Cardiac muscle cell (in vitro differentiated cells and primary cell): ENCODE measurements around the gene CIDEC. TPM values are rescaled to one million over a fixed set of nuclear protein-coding genes. Genes with fewer than 3 reads are reported as not detected.
"Not testable (repeated sequence)": the region's sequence is repeated elsewhere in the genome, so short reads cannot be mapped to it uniquely, and the experiment has no call there.

ENCODE experiments used
- DNase-seq, 2 donors: peaks; one replicate each; pipeline versions ENCODE4 v3.0.0 to v3.0.0-alpha.2; 2010 to 2017; ENCODE audit warnings: low read depth in 1 of 2, low spot score in 1 of 2
- H3K27ac ChIP-seq: fragments of 200-600 bp; sonication (generic); 2 replicates; pipeline ENCODE4 v1.5.1; 2016
- H3K27me3 ChIP-seq: fragments of 200-600 bp; sonication (generic); 2 replicates; pipeline ENCODE4 v1.6.0; 2016; ENCODE audit warnings: control low read depth
- H3K36me3 ChIP-seq: fragments of 200-600 bp; sonication (generic); 2 replicates; pipeline ENCODE4 v1.5.1; 2016; ENCODE audit warnings: control low read depth
- H3K4me1 ChIP-seq: fragments of 200-600 bp; sonication (generic); 2 replicates; pipeline ENCODE4 v1.8.1; 2017; ENCODE audit warnings: low read depth, mild to moderate bottlenecking, mixed run types
- H3K4me3 ChIP-seq: fragments of 200-600 bp; sonication (generic); 2 replicates; pipeline ENCODE4 v1.5.1; 2016; ENCODE audit warnings: mild to moderate bottlenecking
- H3K9me3 ChIP-seq: fragments of 200-600 bp; sonication (generic); 2 replicates; pipeline ENCODE4 v1.5.1; 2017; ENCODE audit warnings: low read depth, mild to moderate bottlenecking, control low read depth
- polyA plus RNA-seq: library from polyadenylated mRNA; unstranded; fragments of >200 nt; fragmentation: Nextera tagmentation; extraction: Ambion mirVana; gene quantifications from 2 replicates; pipeline ENCODE4 v1.2.1, GENCODE V29; 2016
- total RNA-seq: library from RNA; depleted of rRNA; stranded (reverse); fragments of >200 nt; gene quantifications from 2 replicates; pipeline ENCODE4 v1.2.3, GENCODE V29; 2016
- TF ChIP-seq, protein P1 (sequence below): IDR thresholded peaks from 2 replicates; pipeline ENCODE4 v1.5.1; 2012; ENCODE audit warnings: low read depth, mild to moderate bottlenecking, low read length

Gene CIDEC
- total and polyA plus RNA-seq, 2 experiments from 2014 or later: 0.37 TPM; not detected in 1

GRCh38 chr3:9884555-9885165 lies 4.6 kb upstream of the CIDEC start:
- no peak overlapping the region for H3K4me3 ChIP-seq
- DNase-seq: peak in 1 of 2 donors; percentile 79
- no peak overlapping the region for H3K27ac ChIP-seq
- H3K9me3 ChIP-seq: no peaks in the 10 kb centered on the region
- H3K36me3 ChIP-seq: no peaks in the 10 kb centered on the region
- TF ChIP-seq, protein P1, sequence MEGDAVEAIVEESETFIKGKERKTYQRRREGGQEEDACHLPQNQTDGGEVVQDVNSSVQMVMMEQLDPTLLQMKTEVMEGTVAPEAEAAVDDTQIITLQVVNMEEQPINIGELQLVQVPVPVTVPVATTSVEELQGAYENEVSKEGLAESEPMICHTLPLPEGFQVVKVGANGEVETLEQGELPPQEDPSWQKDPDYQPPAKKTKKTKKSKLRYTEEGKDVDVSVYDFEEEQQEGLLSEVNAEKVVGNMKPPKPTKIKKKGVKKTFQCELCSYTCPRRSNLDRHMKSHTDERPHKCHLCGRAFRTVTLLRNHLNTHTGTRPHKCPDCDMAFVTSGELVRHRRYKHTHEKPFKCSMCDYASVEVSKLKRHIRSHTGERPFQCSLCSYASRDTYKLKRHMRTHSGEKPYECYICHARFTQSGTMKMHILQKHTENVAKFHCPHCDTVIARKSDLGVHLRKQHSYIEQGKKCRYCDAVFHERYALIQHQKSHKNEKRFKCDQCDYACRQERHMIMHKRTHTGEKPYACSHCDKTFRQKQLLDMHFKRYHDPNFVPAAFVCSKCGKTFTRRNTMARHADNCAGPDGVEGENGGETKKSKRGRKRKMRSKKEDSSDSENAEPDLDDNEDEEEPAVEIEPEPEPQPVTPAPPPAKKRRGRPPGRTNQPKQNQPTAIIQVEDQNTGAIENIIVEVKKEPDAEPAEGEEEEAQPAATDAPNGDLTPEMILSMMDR: no peak
- H3K27me3 ChIP-seq: no peaks in the 10 kb centered on the region
- no peaks in the 10 kb centered on the region for H3K4me1 ChIP-seq

- Histone ChIP-seq H3K36me3 (no peaks in the 10 kb centered on the region), H3K4me3 (no peak overlapping the region), H3K27me3 (no peaks in the 10 kb centered on the region), H3K4me1 (no peaks in the 10 kb centered on the region), H3K9me3 (no peaks in the 10 kb centered on the region), H3K27ac (no peak overlapping the region)
- peak in 1 of 2 donors; percentile 43 for DNase-seq
- TF ChIP-seq, protein P1: no peak
Measured at GRCh38 chr3:9883706-9884554, 3.9 kb upstream of the CIDEC start.

DNA sequence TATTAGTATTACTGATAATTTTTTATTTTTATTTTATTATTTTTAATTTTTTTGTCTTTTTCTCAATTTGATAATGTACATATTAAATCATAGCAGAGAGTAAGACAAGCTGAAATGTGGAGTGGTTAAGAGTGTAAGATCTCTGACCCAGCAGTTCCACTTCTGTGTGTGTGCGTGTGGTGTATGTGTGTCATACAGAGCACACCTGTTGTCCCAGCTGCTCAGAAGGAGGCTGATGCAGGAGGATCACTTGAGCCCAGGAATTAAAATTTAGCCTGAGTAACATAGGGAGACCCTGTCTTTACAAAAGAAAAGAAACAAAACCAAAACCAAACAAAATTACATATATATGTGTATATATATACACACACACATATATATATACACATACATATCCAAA lies 1.4 kb upstream of the CIDEC start:
- Histone ChIP-seq H3K9me3 (no peaks in the 10 kb centered on the region), H3K4me1 (no peaks in the 10 kb centered on the region), H3K36me3 (no peaks in the 10 kb centered on the region), H3K27ac (no peak overlapping the region), H3K27me3 (no peaks in the 10 kb centered on the region), H3K4me3 (no peak overlapping the region)
- TF ChIP-seq, protein P1: no peak
- DNase-seq: no peak

DNA sequence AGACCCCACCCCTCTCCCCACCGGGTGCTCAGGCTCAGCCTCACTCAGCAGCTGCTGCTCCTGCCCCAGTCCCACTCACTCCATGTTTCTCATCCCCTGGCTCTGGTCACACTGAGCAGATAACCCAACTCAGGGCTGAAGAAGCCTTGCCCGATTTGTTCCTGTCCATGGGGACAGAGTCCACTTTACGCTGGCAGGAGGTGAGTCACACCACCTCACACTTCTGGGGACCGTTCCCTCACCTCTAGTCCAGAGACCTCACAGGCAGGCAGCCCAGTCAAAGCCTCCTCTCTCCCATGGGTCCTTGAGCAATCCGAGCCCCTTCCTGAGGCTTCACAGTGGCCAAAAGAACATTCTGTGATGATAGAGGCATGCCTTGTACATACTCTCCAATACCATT lies 1.4 kb downstream of the CIDEC start:
- no peaks in the 10 kb centered on the region for H3K36me3 ChIP-seq
- DNase-seq: peak in 1 of 2 donors; percentile 58
- TF ChIP-seq, protein P1: no peak

GRCh38 chr3:9876991-9877390 lies 3.1 kb downstream of the CIDEC start:
- Histone ChIP-seq H3K4me1 (no peaks in the 10 kb centered on the region), H3K27ac (no peak overlapping the region), H3K27me3 (no peaks in the 10 kb centered on the region), H3K36me3 (no peaks in the 10 kb centered on the region), H3K9me3 (no peaks in the 10 kb centered on the region), H3K4me3 (no peak overlapping the region)
- no peak for DNase-seq
- TF ChIP-seq, protein P1: no peak

More for the DNA sequence above, 1.4 kb downstream of the CIDEC start:
- Histone ChIP-seq H3K9me3 (no peaks in the 10 kb centered on the region), H3K27me3 (no peaks in the 10 kb centered on the region), H3K4me1 (no peaks in the 10 kb centered on the region), H3K4me3 (no peak overlapping the region), H3K27ac (no peak overlapping the region)

GRCh38 chr3:9876255-9876654 lies 3.8 kb downstream of the CIDEC start:
- H3K27ac ChIP-seq, H3K27me3 ChIP-seq, H3K4me1 ChIP-seq, H3K36me3 ChIP-seq, H3K9me3 ChIP-seq, DNase-seq, H3K4me3 ChIP-seq: not testable (repeated sequence)
